Panc1 (cell line): ENCODE data around the gene RER1. TPM values are rescaled to one million over a fixed set of nuclear protein-coding genes. Genes with fewer than 3 reads are reported as not detected.

Source experiments
- ATAC-seq: fragments of 200-7000 bp; cut with Tn5 transposase; 2 replicates; pipeline ENCODE4 v1.9.1; 2020; ENCODE audit warnings: mild to moderate bottlenecking, moderate library complexity
- BruUV-seq: library from RNA; stranded (reverse); fragments of 400-500 nt; replicated peaks from 2 replicates; lab custom pipeline; 2021; lab: Mats Ljungman, UMichigan
- CTCF ChIA-PET: fragments of 300-600 bp; sonication (Branson Sonifier 250); formaldehyde crosslinking; loops from one replicate; lab custom pipeline; 2022; ENCODE audit warnings: antibody characterized with exemption; lab: Charles Lee
- POLR2A ChIA-PET: fragments of 300-600 bp; sonication (Branson Sonifier 250); formaldehyde crosslinking; loops from one replicate; lab custom pipeline; 2022; ENCODE audit warnings: antibody characterized with exemption; lab: Charles Lee
- DNase-seq: peaks from one replicate; pipeline ENCODE4 v3.0.0-alpha.2; 2010; ENCODE audit warnings: low read depth, low spot score
- H3K27ac ChIP-seq: 2 replicates; pipeline ENCODE4 v1.5.1; 2011; ENCODE audit warnings: mild to moderate bottlenecking, low read length, inconsistent platforms
- H3K27me3 ChIP-seq: fragments of 200-500 bp; sonication (Bioruptor generic); 2 replicates; pipeline ENCODE4 v1.6.0; 2014; ENCODE audit warnings: low read length, inconsistent platforms; ENCODE audit not compliant: control insufficient read depth, insufficient read depth
- H3K36me3 ChIP-seq: fragments of 200-500 bp; sonication (Bioruptor generic); 2 replicates; pipeline ENCODE4 v1.5.1; 2014; ENCODE audit warnings: inconsistent platforms, mild to moderate bottlenecking, low read length, moderate library complexity; ENCODE audit not compliant: control insufficient read depth, insufficient read depth
- H3K4me1 ChIP-seq: 2 replicates; pipeline ENCODE4 v1.5.1; 2011; ENCODE audit warnings: inconsistent platforms, mild to moderate bottlenecking, low read length, moderate library complexity; ENCODE audit not compliant: control insufficient read depth, insufficient read depth
- H3K4me3 ChIP-seq, 2 experiments: 2 replicates each; pipeline ENCODE4 v1.5.1; 2011 to 2012; ENCODE audit warnings: low read depth in 2 of 2, low read length in 2 of 2, mild to moderate bottlenecking in 2 of 2, inconsistent platforms in 1 of 2, moderate library complexity in 1 of 2
- H3K9me3 ChIP-seq: fragments of 200-500 bp; sonication (Bioruptor generic); 2 replicates; pipeline ENCODE4 v1.5.1; 2014; ENCODE audit warnings: low read depth, mild to moderate bottlenecking, inconsistent platforms, low read length, moderate library complexity; ENCODE audit not compliant: control insufficient read depth, insufficient read depth
- CTCF ChIP-seq: fragments of 450-650 bp; IDR thresholded peaks from 2 replicates; pipeline ENCODE4 v1.5.1; 2017; ENCODE audit warnings: mild to moderate bottlenecking
- POLR2AphosphoS5 ChIP-seq: IDR thresholded peaks from 2 replicates; pipeline ENCODE4 v1.6.1; 2012; ENCODE audit warnings: mild to moderate bottlenecking, low read depth, low read length, moderate library complexity
- SIN3A ChIP-seq: IDR thresholded peaks from 2 replicates; pipeline ENCODE4 v1.6.1; 2012; ENCODE audit warnings: low read depth, mild to moderate bottlenecking, low read length, moderate library complexity, borderline replicate concordance; ENCODE audit not compliant: insufficient read depth
- TCF7L2 ChIP-seq: IDR thresholded peaks from 2 replicates; pipeline ENCODE4 v1.6.1; 2011; ENCODE audit warnings: mild to moderate bottlenecking, low read depth, low read length, inconsistent platforms
- in situ Hi-C: cut with HindIII; loops from 2 replicates; pipeline ENCODE4 v1.10.0; 2016; ENCODE audit warnings: low sequenced_read_pairs, low pct_unique_long_range_greater_than_20kb
- intact Hi-C: fragments of 100-400 bp; cut with micrococcal nuclease; formaldehyde crosslinking; loops from one replicate; pipeline ENCODE4 v1.10.0; 2022; ENCODE audit not compliant: unreplicated experiment
- total RNA-seq: library from RNA; stranded (reverse); gene quantifications from one replicate; pipeline ENCODE4 v1.2.1, GENCODE V29; 2021; ENCODE audit not compliant: unreplicated experiment
- TF ChIP-seq, protein P1 (sequence below), 2 experiments: IDR thresholded peaks; 2 replicates each; pipeline ENCODE4 v1.6.1; 2011 to 2012; ENCODE audit warnings: low read depth in 2 of 2, control low read depth in 1 of 2, low read length in 1 of 2, mild to moderate bottlenecking in 1 of 2, moderate library complexity in 1 of 2; ENCODE audit not compliant: insufficient read depth in 1 of 2

RER1 gene
- total RNA-seq, 1 experiment from 2014 or later = 235 TPM

GRCh38 chr1:2433936-2434655 is 42.5 kb downstream of the RER1 start:
- BruUV-seq = no TSS peak
- ChIA-PET POLR2A (no interaction called here), CTCF (no interaction called here)
- Histone ChIP-seq H3K36me3 (no peaks in the 10 kb centered on the region), H3K4me3 (no peak overlapping the region), H3K9me3 (no peaks in the 10 kb centered on the region), H3K4me1 (peaks cover 3% of the 10 kb centered on the region; the same call in 1 of the 2 replicates), H3K27ac (no peak overlapping the region), H3K27me3 (no peaks in the 10 kb centered on the region)
- DNase-seq (no peak), ATAC-seq (no peak)
- no peak for TF ChIP-seq POLR2AphosphoS5
- no peak for TF ChIP-seq SIN3A
- TF ChIP-seq CTCF = no peak
- intact Hi-C loops (no loop called here), in situ Hi-C loops (no loop called here)

- Histone ChIP-seq H3K27ac (no peak overlapping the region), H3K9me3 (no peaks in the 10 kb centered on the region), H3K27me3 (no peaks in the 10 kb centered on the region), H3K4me1 (peaks cover 3% of the 10 kb centered on the region; the same call in 1 of the 2 replicates), H3K36me3 (no peaks in the 10 kb centered on the region), H3K4me3 (no peak overlapping the region)
- DNase-seq = no peak
- BruUV-seq = no TSS peak
- CTCF ChIA-PET = no interaction called here
- POLR2A ChIA-PET = interaction anchor here (0.6 kb wide), 1 partner anchor 128 kb away, joined by 11 read pairs; no protein-coding TSS in a partner anchor
- intact Hi-C loops = no loop called here
- in situ Hi-C loops = no loop called here
- TF ChIP-seq POLR2AphosphoS5 = no peak
- TF ChIP-seq, protein P1, sequence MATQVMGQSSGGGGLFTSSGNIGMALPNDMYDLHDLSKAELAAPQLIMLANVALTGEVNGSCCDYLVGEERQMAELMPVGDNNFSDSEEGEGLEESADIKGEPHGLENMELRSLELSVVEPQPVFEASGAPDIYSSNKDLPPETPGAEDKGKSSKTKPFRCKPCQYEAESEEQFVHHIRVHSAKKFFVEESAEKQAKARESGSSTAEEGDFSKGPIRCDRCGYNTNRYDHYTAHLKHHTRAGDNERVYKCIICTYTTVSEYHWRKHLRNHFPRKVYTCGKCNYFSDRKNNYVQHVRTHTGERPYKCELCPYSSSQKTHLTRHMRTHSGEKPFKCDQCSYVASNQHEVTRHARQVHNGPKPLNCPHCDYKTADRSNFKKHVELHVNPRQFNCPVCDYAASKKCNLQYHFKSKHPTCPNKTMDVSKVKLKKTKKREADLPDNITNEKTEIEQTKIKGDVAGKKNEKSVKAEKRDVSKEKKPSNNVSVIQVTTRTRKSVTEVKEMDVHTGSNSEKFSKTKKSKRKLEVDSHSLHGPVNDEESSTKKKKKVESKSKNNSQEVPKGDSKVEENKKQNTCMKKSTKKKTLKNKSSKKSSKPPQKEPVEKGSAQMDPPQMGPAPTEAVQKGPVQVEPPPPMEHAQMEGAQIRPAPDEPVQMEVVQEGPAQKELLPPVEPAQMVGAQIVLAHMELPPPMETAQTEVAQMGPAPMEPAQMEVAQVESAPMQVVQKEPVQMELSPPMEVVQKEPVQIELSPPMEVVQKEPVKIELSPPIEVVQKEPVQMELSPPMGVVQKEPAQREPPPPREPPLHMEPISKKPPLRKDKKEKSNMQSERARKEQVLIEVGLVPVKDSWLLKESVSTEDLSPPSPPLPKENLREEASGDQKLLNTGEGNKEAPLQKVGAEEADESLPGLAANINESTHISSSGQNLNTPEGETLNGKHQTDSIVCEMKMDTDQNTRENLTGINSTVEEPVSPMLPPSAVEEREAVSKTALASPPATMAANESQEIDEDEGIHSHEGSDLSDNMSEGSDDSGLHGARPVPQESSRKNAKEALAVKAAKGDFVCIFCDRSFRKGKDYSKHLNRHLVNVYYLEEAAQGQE (IDR thresholded peaks at IDR 0.05; ENCODE audit: insufficient read depth in 1 of 2, low read depth in 2 of 2, low read length in 1 of 2) = no peak
- TF ChIP-seq CTCF = no peak
- no peak for TF ChIP-seq SIN3A
- TF ChIP-seq TCF7L2 = no peak
- ATAC-seq = no peak
Observed at GRCh38 chr1:2435091-2435490, 43.5 kb downstream of the RER1 start.
